Measurements from ENCODE around the gene HECW1.
"Not testable (repeated sequence)": the region's sequence is repeated elsewhere in the genome, so short reads cannot be mapped to it uniquely, and the experiment has no call there.

Gene HECW1

GRCh38 chr7:43215061-43215460, 102.6 kb downstream of the HECW1 start:
- Histone ChIP-seq H3K9ac (ENCODE audit: low read depth in 1 of 2, low read length in 2 of 2) (no peak overlapping the region), H3K4me1 (ENCODE audit: control insufficient read depth in 1 of 2, insufficient read depth in 2 of 2, low read length in 2 of 2) (no peaks in the 10 kb centered on the region), H3K36me3 (ENCODE audit: control insufficient read depth in 1 of 2, insufficient read depth in 2 of 2, low read length in 2 of 2) (no peaks in the 10 kb centered on the region), H3K27ac (ENCODE audit: low read depth, low read length) (no peak overlapping the region), H3K4me3 (ENCODE audit: low read depth in 1 of 2, low read length in 2 of 2) (no peak overlapping the region), H3K27me3 (ENCODE audit: control insufficient read depth in 1 of 2, insufficient read depth in 2 of 2, low read length in 2 of 2) (no peaks in the 10 kb centered on the region), H3K9me3 (ENCODE audit: control insufficient read depth in 1 of 2, low read length in 2 of 2) (no peaks in the 10 kb centered on the region)

GRCh38 chr7:43217055-43217454, 104.6 kb downstream of the HECW1 start:
- H3K4me3 ChIP-seq (ENCODE audit: low read depth in 1 of 2, low read length in 2 of 2) = no peak overlapping the region
- no peaks in the 10 kb centered on the region for H3K27me3 ChIP-seq (ENCODE audit: control insufficient read depth in 1 of 2, insufficient read depth in 2 of 2, low read length in 2 of 2)
- H3K27ac ChIP-seq (ENCODE audit: low read depth, low read length) = no peak overlapping the region
- no peaks in the 10 kb centered on the region for H3K9me3 ChIP-seq (ENCODE audit: control insufficient read depth in 1 of 2, low read length in 2 of 2)
- H3K4me1 ChIP-seq (ENCODE audit: control insufficient read depth in 1 of 2, insufficient read depth in 2 of 2, low read length in 2 of 2) = no peaks in the 10 kb centered on the region
- H3K9ac ChIP-seq (ENCODE audit: low read depth in 1 of 2, low read length in 2 of 2) = no peak overlapping the region
- no peaks in the 10 kb centered on the region for H3K36me3 ChIP-seq (ENCODE audit: control insufficient read depth in 1 of 2, insufficient read depth in 2 of 2, low read length in 2 of 2)

- H3K27ac ChIP-seq (ENCODE audit: low read depth, low read length); H3K4me1 ChIP-seq (ENCODE audit: control insufficient read depth in 1 of 2, insufficient read depth in 2 of 2, low read length in 2 of 2); H3K9me3 ChIP-seq (ENCODE audit: control insufficient read depth in 1 of 2, low read length in 2 of 2); H3K9ac ChIP-seq (ENCODE audit: low read depth in 1 of 2, low read length in 2 of 2); H3K36me3 ChIP-seq (ENCODE audit: control insufficient read depth in 1 of 2, insufficient read depth in 2 of 2, low read length in 2 of 2); H3K4me3 ChIP-seq (ENCODE audit: low read depth in 1 of 2, low read length in 2 of 2); H3K27me3 ChIP-seq (ENCODE audit: control insufficient read depth in 1 of 2, insufficient read depth in 2 of 2, low read length in 2 of 2): not testable (repeated sequence)
These were observed 106.5 kb downstream of the HECW1 start for GRCh38 chr7:43218901-43219300.

GRCh38 chr7:43220250-43220649, 107.8 kb downstream of the HECW1 start:
- no peak overlapping the region for H3K9ac ChIP-seq (ENCODE audit: low read depth in 1 of 2, low read length in 2 of 2)
- no peaks in the 10 kb centered on the region for H3K27me3 ChIP-seq (ENCODE audit: control insufficient read depth in 1 of 2, insufficient read depth in 2 of 2, low read length in 2 of 2)
- no peak overlapping the region for H3K4me3 ChIP-seq (ENCODE audit: low read depth in 1 of 2, low read length in 2 of 2)
- H3K36me3 ChIP-seq (ENCODE audit: control insufficient read depth in 1 of 2, insufficient read depth in 2 of 2, low read length in 2 of 2) = no peaks in the 10 kb centered on the region
- H3K4me1 ChIP-seq (ENCODE audit: control insufficient read depth in 1 of 2, insufficient read depth in 2 of 2, low read length in 2 of 2) = no peaks in the 10 kb centered on the region
- H3K9me3 ChIP-seq (ENCODE audit: control insufficient read depth in 1 of 2, low read length in 2 of 2) = no peaks in the 10 kb centered on the region
- H3K27ac ChIP-seq (ENCODE audit: low read depth, low read length) = no peak overlapping the region

- Histone ChIP-seq H3K4me1 (ENCODE audit: control insufficient read depth in 1 of 2, insufficient read depth in 2 of 2, low read length in 2 of 2) (no peaks in the 10 kb centered on the region), H3K27me3 (ENCODE audit: control insufficient read depth in 1 of 2, insufficient read depth in 2 of 2, low read length in 2 of 2) (no peaks in the 10 kb centered on the region), H3K36me3 (ENCODE audit: control insufficient read depth in 1 of 2, insufficient read depth in 2 of 2, low read length in 2 of 2) (no peaks in the 10 kb centered on the region), H3K27ac (ENCODE audit: low read depth, low read length) (no peak overlapping the region), H3K9ac (ENCODE audit: low read depth in 1 of 2, low read length in 2 of 2) (no peak overlapping the region), H3K9me3 (ENCODE audit: control insufficient read depth in 1 of 2, low read length in 2 of 2) (no peaks in the 10 kb centered on the region), H3K4me3 (ENCODE audit: low read depth in 1 of 2, low read length in 2 of 2) (no peak overlapping the region)
These were observed 108.3 kb downstream of the HECW1 start for GRCh38 chr7:43220742-43221141.

- Histone ChIP-seq H3K27me3 (ENCODE audit: control insufficient read depth in 1 of 2, insufficient read depth in 2 of 2, low read length in 2 of 2) (no peaks in the 10 kb centered on the region), H3K4me1 (ENCODE audit: control insufficient read depth in 1 of 2, insufficient read depth in 2 of 2, low read length in 2 of 2) (no peaks in the 10 kb centered on the region), H3K27ac (ENCODE audit: low read depth, low read length) (no peak overlapping the region), H3K4me3 (ENCODE audit: low read depth in 1 of 2, low read length in 2 of 2) (no peak overlapping the region), H3K9me3 (ENCODE audit: control insufficient read depth in 1 of 2, low read length in 2 of 2) (no peaks in the 10 kb centered on the region), H3K36me3 (ENCODE audit: control insufficient read depth in 1 of 2, insufficient read depth in 2 of 2, low read length in 2 of 2) (no peaks in the 10 kb centered on the region), H3K9ac (ENCODE audit: low read depth in 1 of 2, low read length in 2 of 2) (no peak overlapping the region)
These were observed 117.4 kb downstream of the HECW1 start for GRCh38 chr7:43229801-43230200.

- Histone ChIP-seq H3K27me3 (ENCODE audit: control insufficient read depth in 1 of 2, insufficient read depth in 2 of 2, low read length in 2 of 2) (no peaks in the 10 kb centered on the region), H3K9ac (ENCODE audit: low read depth in 1 of 2, low read length in 2 of 2) (no peak overlapping the region), H3K4me1 (ENCODE audit: control insufficient read depth in 1 of 2, insufficient read depth in 2 of 2, low read length in 2 of 2) (no peaks in the 10 kb centered on the region), H3K4me3 (ENCODE audit: low read depth in 1 of 2, low read length in 2 of 2) (no peak overlapping the region), H3K9me3 (ENCODE audit: control insufficient read depth in 1 of 2, low read length in 2 of 2) (no peaks in the 10 kb centered on the region), H3K27ac (ENCODE audit: low read depth, low read length) (no peak overlapping the region), H3K36me3 (ENCODE audit: control insufficient read depth in 1 of 2, insufficient read depth in 2 of 2, low read length in 2 of 2) (no peaks in the 10 kb centered on the region)
These were observed 119.9 kb downstream of the HECW1 start for GRCh38 chr7:43232366-43232765.

GRCh38 chr7:43234073-43234472, 121.6 kb downstream of the HECW1 start:
- no peaks in the 10 kb centered on the region for H3K36me3 ChIP-seq (ENCODE audit: control insufficient read depth in 1 of 2, insufficient read depth in 2 of 2, low read length in 2 of 2)
- no peaks in the 10 kb centered on the region for H3K27me3 ChIP-seq (ENCODE audit: control insufficient read depth in 1 of 2, insufficient read depth in 2 of 2, low read length in 2 of 2)
- H3K4me3 ChIP-seq (ENCODE audit: low read depth in 1 of 2, low read length in 2 of 2) = no peak overlapping the region
- no peaks in the 10 kb centered on the region for H3K9me3 ChIP-seq (ENCODE audit: control insufficient read depth in 1 of 2, low read length in 2 of 2)
- H3K4me1 ChIP-seq (ENCODE audit: control insufficient read depth in 1 of 2, insufficient read depth in 2 of 2, low read length in 2 of 2) = no peaks in the 10 kb centered on the region
- no peak overlapping the region for H3K9ac ChIP-seq (ENCODE audit: low read depth in 1 of 2, low read length in 2 of 2)
- H3K27ac ChIP-seq (ENCODE audit: low read depth, low read length) = no peak overlapping the region

GRCh38 chr7:43234968-43235367, 122.5 kb downstream of the HECW1 start:
- no peak overlapping the region for H3K4me3 ChIP-seq (ENCODE audit: low read depth in 1 of 2, low read length in 2 of 2)
- H3K4me1 ChIP-seq (ENCODE audit: control insufficient read depth in 1 of 2, insufficient read depth in 2 of 2, low read length in 2 of 2) = no peaks in the 10 kb centered on the region
- no peak overlapping the region for H3K27ac ChIP-seq (ENCODE audit: low read depth, low read length)
- H3K36me3 ChIP-seq (ENCODE audit: control insufficient read depth in 1 of 2, insufficient read depth in 2 of 2, low read length in 2 of 2) = no peaks in the 10 kb centered on the region
- H3K9me3 ChIP-seq (ENCODE audit: control insufficient read depth in 1 of 2, low read length in 2 of 2) = no peaks in the 10 kb centered on the region
- H3K27me3 ChIP-seq (ENCODE audit: control insufficient read depth in 1 of 2, insufficient read depth in 2 of 2, low read length in 2 of 2) = no peaks in the 10 kb centered on the region
- H3K9ac ChIP-seq (ENCODE audit: low read depth in 1 of 2, low read length in 2 of 2) = no peak overlapping the region

- Histone ChIP-seq H3K4me3 (ENCODE audit: low read depth in 1 of 2, low read length in 2 of 2) (no peak overlapping the region), H3K4me1 (ENCODE audit: control insufficient read depth in 1 of 2, insufficient read depth in 2 of 2, low read length in 2 of 2) (no peaks in the 10 kb centered on the region), H3K36me3 (ENCODE audit: control insufficient read depth in 1 of 2, insufficient read depth in 2 of 2, low read length in 2 of 2) (no peaks in the 10 kb centered on the region), H3K9ac (ENCODE audit: low read depth in 1 of 2, low read length in 2 of 2) (no peak overlapping the region), H3K27ac (ENCODE audit: low read depth, low read length) (no peak overlapping the region), H3K9me3 (ENCODE audit: control insufficient read depth in 1 of 2, low read length in 2 of 2) (no peaks in the 10 kb centered on the region), H3K27me3 (ENCODE audit: control insufficient read depth in 1 of 2, insufficient read depth in 2 of 2, low read length in 2 of 2) (no peaks in the 10 kb centered on the region)
These were observed 128.1 kb downstream of the HECW1 start for GRCh38 chr7:43240565-43240964.

- Histone ChIP-seq H3K4me3 (ENCODE audit: low read depth in 1 of 2, low read length in 2 of 2) (no peak overlapping the region), H3K27ac (ENCODE audit: low read depth, low read length) (no peak overlapping the region), H3K4me1 (ENCODE audit: control insufficient read depth in 1 of 2, insufficient read depth in 2 of 2, low read length in 2 of 2) (no peaks in the 10 kb centered on the region), H3K36me3 (ENCODE audit: control insufficient read depth in 1 of 2, insufficient read depth in 2 of 2, low read length in 2 of 2) (no peaks in the 10 kb centered on the region), H3K27me3 (ENCODE audit: control insufficient read depth in 1 of 2, insufficient read depth in 2 of 2, low read length in 2 of 2) (peaks cover 0 to 5% of the 10 kb centered on the region in 2 donors), H3K9me3 (ENCODE audit: control insufficient read depth in 1 of 2, low read length in 2 of 2) (no peaks in the 10 kb centered on the region), H3K9ac (ENCODE audit: low read depth in 1 of 2, low read length in 2 of 2) (no peak overlapping the region)
These were observed 130.3 kb downstream of the HECW1 start for GRCh38 chr7:43242628-43243255.

All from duodenal mucosa (tissue), 2 donors.